Cardiac muscle cell (in vitro differentiated cells and primary cell): ENCODE results near the gene FRMD5. TPM values are rescaled to one million over a fixed set of nuclear protein-coding genes. Genes with fewer than 3 reads are reported as not detected.

ENCODE experiments used
- DNase-seq, 2 donors: peaks; one replicate each; pipeline versions ENCODE4 v3.0.0 to v3.0.0-alpha.2; 2010 to 2017; ENCODE audit warnings: low read depth in 1 of 2, low spot score in 1 of 2
- H3K27ac ChIP-seq: fragments of 200-600 bp; sonication (generic); 2 replicates; pipeline ENCODE4 v1.5.1; 2016
- H3K27me3 ChIP-seq: fragments of 200-600 bp; sonication (generic); 2 replicates; pipeline ENCODE4 v1.6.0; 2016; ENCODE audit warnings: control low read depth
- H3K36me3 ChIP-seq: fragments of 200-600 bp; sonication (generic); 2 replicates; pipeline ENCODE4 v1.5.1; 2016; ENCODE audit warnings: control low read depth
- H3K4me1 ChIP-seq: fragments of 200-600 bp; sonication (generic); 2 replicates; pipeline ENCODE4 v1.8.1; 2017; ENCODE audit warnings: low read depth, mild to moderate bottlenecking, mixed run types
- H3K4me3 ChIP-seq: fragments of 200-600 bp; sonication (generic); 2 replicates; pipeline ENCODE4 v1.5.1; 2016; ENCODE audit warnings: mild to moderate bottlenecking
- H3K9me3 ChIP-seq: fragments of 200-600 bp; sonication (generic); 2 replicates; pipeline ENCODE4 v1.5.1; 2017; ENCODE audit warnings: low read depth, mild to moderate bottlenecking, control low read depth
- CTCF ChIP-seq: IDR thresholded peaks from 2 replicates; pipeline ENCODE4 v1.5.1; 2012; ENCODE audit warnings: low read depth, mild to moderate bottlenecking, low read length
- polyA plus RNA-seq: library from polyadenylated mRNA; unstranded; fragments of >200 nt; fragmentation: Nextera tagmentation; extraction: Ambion mirVana; gene quantifications from 2 replicates; pipeline ENCODE4 v1.2.1, GENCODE V29; 2016
- total RNA-seq: library from RNA; depleted of rRNA; stranded (reverse); fragments of >200 nt; gene quantifications from 2 replicates; pipeline ENCODE4 v1.2.3, GENCODE V29; 2016

Gene FRMD5
- total and polyA plus RNA-seq, 2 experiments from 2014 or later = 26.8 to 59.7 TPM

GRCh38 chr15:43966646-43967045, 228.4 kb downstream of the FRMD5 start:
- DNase-seq = no peak
- TF ChIP-seq CTCF = no peak
- no peaks in the 10 kb centered on the region for H3K9me3 ChIP-seq
- H3K4me1 ChIP-seq = no peaks in the 10 kb centered on the region
- no peak overlapping the region for H3K4me3 ChIP-seq
- H3K27me3 ChIP-seq = no peaks in the 10 kb centered on the region
- H3K36me3 ChIP-seq = no peaks in the 10 kb centered on the region
- H3K27ac ChIP-seq = no peak overlapping the region

- no peaks in the 10 kb centered on the region for H3K27me3 ChIP-seq
- no peak for TF ChIP-seq CTCF
- peak in 1 of 2 donors; percentile 42 for DNase-seq
- no peaks in the 10 kb centered on the region for H3K36me3 ChIP-seq
- no peaks in the 10 kb centered on the region for H3K9me3 ChIP-seq
- no peak overlapping the region for H3K4me3 ChIP-seq
- H3K27ac ChIP-seq = no peak overlapping the region
- no peaks in the 10 kb centered on the region for H3K4me1 ChIP-seq
These were observed 236.2 kb downstream of the FRMD5 start for GRCh38 chr15:43958861-43959330.

- no peaks in the 10 kb centered on the region for H3K36me3 ChIP-seq
- no peak for TF ChIP-seq CTCF
These were observed 237.3 kb downstream of the FRMD5 start for GRCh38 chr15:43957724-43958123.

GRCh38 chr15:43955140-43955539, 239.9 kb downstream of the FRMD5 start:
- no peak for TF ChIP-seq CTCF
- H3K27me3 ChIP-seq = no peaks in the 10 kb centered on the region
- H3K4me3 ChIP-seq = no peak overlapping the region
- H3K9me3 ChIP-seq = no peaks in the 10 kb centered on the region
- H3K27ac ChIP-seq = no peak overlapping the region
- no peaks in the 10 kb centered on the region for H3K36me3 ChIP-seq
- no peaks in the 10 kb centered on the region for H3K4me1 ChIP-seq
- no peak for DNase-seq

More at GRCh38 chr15:43957724-43958123, 237.3 kb downstream of the FRMD5 start:
- Histone ChIP-seq H3K4me1 (no peaks in the 10 kb centered on the region), H3K27ac (no peak overlapping the region), H3K4me3 (no peak overlapping the region), H3K9me3 (no peaks in the 10 kb centered on the region), H3K27me3 (no peaks in the 10 kb centered on the region)
- no peak for DNase-seq

- no peak overlapping the region for H3K4me3 ChIP-seq
- no peaks in the 10 kb centered on the region for H3K27me3 ChIP-seq
- H3K4me1 ChIP-seq = no peaks in the 10 kb centered on the region
- H3K27ac ChIP-seq = no peak overlapping the region
- no peaks in the 10 kb centered on the region for H3K36me3 ChIP-seq
- H3K9me3 ChIP-seq = no peaks in the 10 kb centered on the region
- no peak for DNase-seq
- no peak for TF ChIP-seq CTCF
These were observed 240.9 kb downstream of the FRMD5 start for GRCh38 chr15:43954181-43954621.

GRCh38 chr15:43953402-43953801, 241.7 kb downstream of the FRMD5 start:
- no peaks in the 10 kb centered on the region for H3K36me3 ChIP-seq
- H3K27ac ChIP-seq = no peak overlapping the region
- TF ChIP-seq CTCF = no peak
- DNase-seq = no peak
- no peaks in the 10 kb centered on the region for H3K4me1 ChIP-seq
- no peaks in the 10 kb centered on the region for H3K9me3 ChIP-seq
- H3K27me3 ChIP-seq = no peaks in the 10 kb centered on the region
- H3K4me3 ChIP-seq = no peak overlapping the region
